Liver (tissue), 9 donors: ENCODE measurements around the gene AFTPH. TPM values are rescaled to one million over a fixed set of nuclear protein-coding genes. Genes with fewer than 3 reads are reported as not detected.

Source experiments
- DNase-seq: peaks from one replicate; pipeline ENCODE4 v3.0.0-alpha.2; 2017; ENCODE audit warnings: low spot score
- H3K27ac ChIP-seq, 2 donors: one replicate each; pipeline ENCODE4 v1.7.0; 2013; ENCODE audit warnings: inconsistent platforms in 2 of 2, low read length in 2 of 2, control low read depth in 1 of 2, low read depth in 1 of 2, mild to moderate bottlenecking in 1 of 2
- H3K27me3 ChIP-seq, 4 donors: one replicate each; pipeline versions ENCODE4 v1.6.1 to v1.7.0; 2013; ENCODE audit warnings: low read length in 3 of 4, inconsistent platforms in 1 of 4, mild to moderate bottlenecking in 1 of 4, moderate library complexity in 1 of 4; ENCODE audit not compliant: control insufficient read depth in 4 of 4, insufficient read depth in 4 of 4
- H3K36me3 ChIP-seq, 4 donors: one replicate each; pipeline versions ENCODE4 v1.6.1 to v1.7.0; 2013; ENCODE audit warnings: low read length in 3 of 4, mild to moderate bottlenecking in 3 of 4, low read depth in 1 of 4, moderate library complexity in 1 of 4; ENCODE audit not compliant: control insufficient read depth in 4 of 4, insufficient read depth in 3 of 4
- H3K4me1 ChIP-seq, 4 donors: one replicate each; pipeline versions ENCODE4 v1.6.1 to v1.7.0; 2013; ENCODE audit warnings: low read length in 3 of 4, mild to moderate bottlenecking in 3 of 4, moderate library complexity in 1 of 4; ENCODE audit not compliant: control insufficient read depth in 4 of 4, insufficient read depth in 4 of 4
- H3K4me3 ChIP-seq, 3 donors: one replicate each; pipeline versions ENCODE4 v1.6.1 to v1.7.0; 2013; ENCODE audit warnings: low read length in 3 of 3, control low read depth in 1 of 3, low read depth in 1 of 3, mild to moderate bottlenecking in 1 of 3
- H3K9ac ChIP-seq, 2 donors: one replicate each; pipeline ENCODE4 v1.7.0; 2013; ENCODE audit warnings: low read length in 2 of 2, mild to moderate bottlenecking in 2 of 2, moderate library complexity in 2 of 2, control low read depth in 1 of 2, low read depth in 1 of 2
- H3K9me3 ChIP-seq, 4 donors: one replicate each; pipeline versions ENCODE4 v1.6.1 to v1.7.0; 2013; ENCODE audit warnings: low read length in 3 of 4; ENCODE audit not compliant: control insufficient read depth in 4 of 4
- EGR1 ChIP-seq, 2 donors: IDR thresholded peaks; 2 replicates each; pipeline ENCODE4 v1.6.1; 2016 to 2018; ENCODE audit warnings: antibody characterized with exemption in 2 of 2, low read depth in 2 of 2
- FOXA1 ChIP-seq: IDR thresholded peaks from 2 replicates; pipeline ENCODE4 v1.6.1; 2016; ENCODE audit warnings: antibody characterized with exemption
- FOXA2 ChIP-seq: IDR thresholded peaks from 2 replicates; pipeline ENCODE4 v1.6.1; 2016; ENCODE audit warnings: antibody characterized with exemption
- HNF4A ChIP-seq, 2 donors: conservative IDR thresholded peaks; 2 replicates each; pipeline ENCODE4 v1.6.1; 2016; ENCODE audit warnings: antibody characterized with exemption in 2 of 2, mild to moderate bottlenecking in 2 of 2
- HNF4G ChIP-seq: IDR thresholded peaks from 2 replicates; pipeline ENCODE4 v1.6.1; 2016; ENCODE audit warnings: antibody characterized with exemption
- JUND ChIP-seq, 2 donors: IDR thresholded peaks; 2 replicates each; pipeline ENCODE4 v1.6.1; 2016; ENCODE audit warnings: antibody characterized with exemption in 2 of 2
- NR2F2 ChIP-seq: IDR thresholded peaks from 2 replicates; pipeline ENCODE4 v1.6.1; 2016; ENCODE audit warnings: antibody characterized with exemption
- RAD21 ChIP-seq, 2 donors: IDR thresholded peaks; 2 replicates each; pipeline ENCODE4 v1.6.1; 2016; ENCODE audit warnings: antibody characterized with exemption in 2 of 2, mild to moderate bottlenecking in 2 of 2
- RXRA ChIP-seq, 2 donors: IDR thresholded peaks; 2 replicates each; pipeline ENCODE4 v1.6.1; 2017 to 2018; ENCODE audit warnings: antibody characterized with exemption in 2 of 2, mild to moderate bottlenecking in 1 of 2
- SP1 ChIP-seq: IDR thresholded peaks from 2 replicates; pipeline ENCODE4 v1.6.1; 2018; ENCODE audit warnings: antibody characterized with exemption, mild to moderate bottlenecking
- TAF1 ChIP-seq: conservative IDR thresholded peaks from 2 replicates; pipeline ENCODE4 v1.6.1; 2016; ENCODE audit warnings: antibody characterized with exemption, mild to moderate bottlenecking
- YY1 ChIP-seq: IDR thresholded peaks from 2 replicates; pipeline ENCODE4 v1.6.1; 2016; ENCODE audit warnings: antibody characterized with exemption, mild to moderate bottlenecking
- WGBS: extraction: QIAGEN DNeasy Blood & Tissue Kit; methylation state at CpG from one replicate; pipeline ENCODE4 v1.1.7; 2013; 5-methylcytosine and 5-hydroxymethylcytosine counted together
- polyA plus RNA-seq, 2 donors: library from polyadenylated mRNA; stranded (reverse) in 1 of 2; unstranded in 1 of 2; fragments of 200-250 nt in 1 of 2; fragments of >200 nt in 1 of 2; fragmentation: Nextera tagmentation in 1 of 2; extraction: Ambion mirVana in 1 of 2; gene quantifications; one replicate each; pipeline versions ENCODE4 v1.2.1 to v1.2.3, GENCODE V29; 2013 to 2015
- total RNA-seq, 2 donors: library from RNA; depleted of rRNA; stranded (reverse); fragments of >200 nt; gene quantifications; one replicate each; pipeline ENCODE4 v1.2.3, GENCODE V29; 2014
- TF ChIP-seq, protein P1 (sequence below): IDR thresholded peaks from 2 replicates; pipeline ENCODE4 v1.6.1; 2016; ENCODE audit warnings: antibody characterized with exemption, mild to moderate bottlenecking
- TF ChIP-seq, protein P2 (sequence below): IDR thresholded peaks from 2 replicates; pipeline ENCODE4 v1.6.1; 2016; ENCODE audit warnings: antibody characterized with exemption
- TF ChIP-seq, protein P3 (sequence below): fragments of 150-350 bp; IDR thresholded peaks from 2 replicates; pipeline ENCODE4 v1.5.1; 2017; ENCODE audit warnings: improper control_type of control experiment, low read depth, low read length; ENCODE audit not compliant: missing input control
- TF ChIP-seq, protein P4 (sequence below): IDR thresholded peaks from 2 replicates; pipeline ENCODE4 v1.6.1; 2016; ENCODE audit warnings: antibody characterized with exemption
- donor health status: healthy.
- donor health status: healthy.
- donor health status: healthy.
- donor health status: healthy.
- donor health status: healthy.

Gene AFTPH
- total and polyA plus RNA-seq, 4 donors = 10.5 to 27.9 (median 20.6) TPM

DNA sequence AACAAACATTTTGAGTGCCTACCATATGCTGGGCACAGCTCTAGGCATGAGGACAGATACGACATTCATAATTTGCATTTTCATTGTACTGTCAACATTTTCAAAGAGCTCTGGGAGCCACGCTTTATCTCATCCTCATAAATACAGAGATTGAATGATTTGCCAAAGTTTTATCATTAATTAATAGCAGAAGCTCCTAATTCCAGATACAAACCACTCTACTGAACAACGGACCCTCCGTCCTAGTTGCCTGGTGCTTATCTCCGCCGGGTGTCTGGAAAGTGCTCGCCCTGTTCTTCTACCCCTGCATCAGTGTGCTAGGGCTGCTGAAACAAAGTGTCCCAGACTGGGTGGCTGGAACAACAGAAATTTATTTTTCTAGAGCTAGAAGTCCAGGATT lies 105.7 kb downstream of the AFTPH start:
- WGBS = 93% methylated on average over 7 of the region's 7 CpGs
- DNase-seq = peak; percentile 21
- Histone ChIP-seq H3K27ac (no peak overlapping the region), H3K36me3 (peaks cover 0 to 13% (median 2%) of the 10 kb centered on the region in 4 donors), H3K9ac (no peak overlapping the region), H3K4me3 (no peak overlapping the region), H3K9me3 (no peaks in the 10 kb centered on the region), H3K27me3 (no peaks in the 10 kb centered on the region), H3K4me1 (peaks cover 2 to 18% (median 11%) of the 10 kb centered on the region in 4 donors)
- no peak for TF ChIP-seq RAD21 (IDR thresholded peaks at IDR 0.05)
- TF ChIP-seq, protein P1, sequence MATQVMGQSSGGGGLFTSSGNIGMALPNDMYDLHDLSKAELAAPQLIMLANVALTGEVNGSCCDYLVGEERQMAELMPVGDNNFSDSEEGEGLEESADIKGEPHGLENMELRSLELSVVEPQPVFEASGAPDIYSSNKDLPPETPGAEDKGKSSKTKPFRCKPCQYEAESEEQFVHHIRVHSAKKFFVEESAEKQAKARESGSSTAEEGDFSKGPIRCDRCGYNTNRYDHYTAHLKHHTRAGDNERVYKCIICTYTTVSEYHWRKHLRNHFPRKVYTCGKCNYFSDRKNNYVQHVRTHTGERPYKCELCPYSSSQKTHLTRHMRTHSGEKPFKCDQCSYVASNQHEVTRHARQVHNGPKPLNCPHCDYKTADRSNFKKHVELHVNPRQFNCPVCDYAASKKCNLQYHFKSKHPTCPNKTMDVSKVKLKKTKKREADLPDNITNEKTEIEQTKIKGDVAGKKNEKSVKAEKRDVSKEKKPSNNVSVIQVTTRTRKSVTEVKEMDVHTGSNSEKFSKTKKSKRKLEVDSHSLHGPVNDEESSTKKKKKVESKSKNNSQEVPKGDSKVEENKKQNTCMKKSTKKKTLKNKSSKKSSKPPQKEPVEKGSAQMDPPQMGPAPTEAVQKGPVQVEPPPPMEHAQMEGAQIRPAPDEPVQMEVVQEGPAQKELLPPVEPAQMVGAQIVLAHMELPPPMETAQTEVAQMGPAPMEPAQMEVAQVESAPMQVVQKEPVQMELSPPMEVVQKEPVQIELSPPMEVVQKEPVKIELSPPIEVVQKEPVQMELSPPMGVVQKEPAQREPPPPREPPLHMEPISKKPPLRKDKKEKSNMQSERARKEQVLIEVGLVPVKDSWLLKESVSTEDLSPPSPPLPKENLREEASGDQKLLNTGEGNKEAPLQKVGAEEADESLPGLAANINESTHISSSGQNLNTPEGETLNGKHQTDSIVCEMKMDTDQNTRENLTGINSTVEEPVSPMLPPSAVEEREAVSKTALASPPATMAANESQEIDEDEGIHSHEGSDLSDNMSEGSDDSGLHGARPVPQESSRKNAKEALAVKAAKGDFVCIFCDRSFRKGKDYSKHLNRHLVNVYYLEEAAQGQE = no peak
- no peak for TF ChIP-seq YY1
- no peak for TF ChIP-seq SP1
- TF ChIP-seq HNF4A (conservative IDR thresholded peaks at IDR 0.05) = no peak
- TF ChIP-seq FOXA1 = no peak
- TF ChIP-seq HNF4G = no peak
- TF ChIP-seq, protein P2, sequence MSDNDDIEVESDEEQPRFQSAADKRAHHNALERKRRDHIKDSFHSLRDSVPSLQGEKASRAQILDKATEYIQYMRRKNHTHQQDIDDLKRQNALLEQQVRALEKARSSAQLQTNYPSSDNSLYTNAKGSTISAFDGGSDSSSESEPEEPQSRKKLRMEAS = no peak
- no peak for TF ChIP-seq RXRA (IDR thresholded peaks at IDR 0.05)
- no peak for TF ChIP-seq TAF1
- TF ChIP-seq FOXA2 = no peak

DNA sequence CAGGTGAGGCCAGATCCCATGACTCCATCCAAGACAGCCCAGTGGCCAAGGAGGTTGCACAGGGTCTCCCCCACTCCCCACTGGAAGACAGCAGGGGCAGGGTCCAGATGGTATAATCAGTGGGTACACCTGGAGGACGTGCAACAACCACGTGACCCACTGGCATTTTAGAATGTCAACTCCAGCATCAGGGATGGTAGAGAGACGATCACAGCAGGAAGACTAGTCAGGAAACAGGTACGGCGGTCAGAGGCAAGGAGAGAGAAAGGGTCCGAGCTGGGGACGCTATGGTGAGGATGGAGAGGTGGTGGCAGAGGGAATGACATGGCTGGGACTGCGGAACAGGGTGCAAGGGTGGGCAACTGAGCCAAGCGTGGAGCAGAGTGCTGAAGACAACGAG lies 106.6 kb downstream of the AFTPH start:
- peaks cover 2 to 20% (median 14%) of the 10 kb centered on the region in 4 donors for H3K4me1 ChIP-seq
- no peaks in the 10 kb centered on the region for H3K27me3 ChIP-seq
- H3K27ac ChIP-seq = no peak overlapping the region
- H3K9ac ChIP-seq = no peak overlapping the region
- DNase-seq = peak; percentile 19
- WGBS = 97% methylated on average over 10 of the region's 10 CpGs
- H3K9me3 ChIP-seq = no peaks in the 10 kb centered on the region
- H3K4me3 ChIP-seq = no peak overlapping the region
- H3K36me3 ChIP-seq = peaks cover 0 to 19% (median 8%) of the 10 kb centered on the region in 4 donors
- TF ChIP-seq HNF4G (no peak), TAF1 (no peak), FOXA2 (no peak), JUND (IDR thresholded peaks at IDR 0.05) (no peak), FOXA1 (no peak), SP1 (no peak), EGR1 (IDR thresholded peaks at IDR 0.05; ENCODE audit: low read depth in 2 of 2) (no peak), YY1 (no peak), NR2F2 (no peak)
- TF ChIP-seq, protein P3, sequence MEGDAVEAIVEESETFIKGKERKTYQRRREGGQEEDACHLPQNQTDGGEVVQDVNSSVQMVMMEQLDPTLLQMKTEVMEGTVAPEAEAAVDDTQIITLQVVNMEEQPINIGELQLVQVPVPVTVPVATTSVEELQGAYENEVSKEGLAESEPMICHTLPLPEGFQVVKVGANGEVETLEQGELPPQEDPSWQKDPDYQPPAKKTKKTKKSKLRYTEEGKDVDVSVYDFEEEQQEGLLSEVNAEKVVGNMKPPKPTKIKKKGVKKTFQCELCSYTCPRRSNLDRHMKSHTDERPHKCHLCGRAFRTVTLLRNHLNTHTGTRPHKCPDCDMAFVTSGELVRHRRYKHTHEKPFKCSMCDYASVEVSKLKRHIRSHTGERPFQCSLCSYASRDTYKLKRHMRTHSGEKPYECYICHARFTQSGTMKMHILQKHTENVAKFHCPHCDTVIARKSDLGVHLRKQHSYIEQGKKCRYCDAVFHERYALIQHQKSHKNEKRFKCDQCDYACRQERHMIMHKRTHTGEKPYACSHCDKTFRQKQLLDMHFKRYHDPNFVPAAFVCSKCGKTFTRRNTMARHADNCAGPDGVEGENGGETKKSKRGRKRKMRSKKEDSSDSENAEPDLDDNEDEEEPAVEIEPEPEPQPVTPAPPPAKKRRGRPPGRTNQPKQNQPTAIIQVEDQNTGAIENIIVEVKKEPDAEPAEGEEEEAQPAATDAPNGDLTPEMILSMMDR = no peak
- TF ChIP-seq, protein P2 = no peak
- TF ChIP-seq, protein P4, sequence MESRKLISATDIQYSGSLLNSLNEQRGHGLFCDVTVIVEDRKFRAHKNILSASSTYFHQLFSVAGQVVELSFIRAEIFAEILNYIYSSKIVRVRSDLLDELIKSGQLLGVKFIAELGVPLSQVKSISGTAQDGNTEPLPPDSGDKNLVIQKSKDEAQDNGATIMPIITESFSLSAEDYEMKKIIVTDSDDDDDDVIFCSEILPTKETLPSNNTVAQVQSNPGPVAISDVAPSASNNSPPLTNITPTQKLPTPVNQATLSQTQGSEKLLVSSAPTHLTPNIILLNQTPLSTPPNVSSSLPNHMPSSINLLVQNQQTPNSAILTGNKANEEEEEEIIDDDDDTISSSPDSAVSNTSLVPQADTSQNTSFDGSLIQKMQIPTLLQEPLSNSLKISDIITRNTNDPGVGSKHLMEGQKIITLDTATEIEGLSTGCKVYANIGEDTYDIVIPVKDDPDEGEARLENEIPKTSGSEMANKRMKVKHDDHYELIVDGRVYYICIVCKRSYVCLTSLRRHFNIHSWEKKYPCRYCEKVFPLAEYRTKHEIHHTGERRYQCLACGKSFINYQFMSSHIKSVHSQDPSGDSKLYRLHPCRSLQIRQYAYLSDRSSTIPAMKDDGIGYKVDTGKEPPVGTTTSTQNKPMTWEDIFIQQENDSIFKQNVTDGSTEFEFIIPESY = no peak
